ENCODE data around the gene TTC28. TPM values are rescaled to one million over a fixed set of nuclear protein-coding genes. Genes with fewer than 3 reads are reported as not detected.

TTC28 gene
- total RNA-seq, 1 experiment from 2014 or later: 0.24 TPM

- no peak for DNase-seq (ENCODE audit: low read depth)
Observed at GRCh38 chr22:28297504-28297903, 382.1 kb downstream of the TTC28 start.

GRCh38 chr22:28296452-28296851 lies 383.2 kb downstream of the TTC28 start:
- no peak for DNase-seq (ENCODE audit: low read depth)

- DNase-seq (ENCODE audit: low read depth): no peak
Observed at GRCh38 chr22:28283068-28283654, 396.5 kb downstream of the TTC28 start.

- DNase-seq (ENCODE audit: low read depth): no peak
Observed at GRCh38 chr22:28282405-28283067, 397.1 kb downstream of the TTC28 start.

GRCh38 chr22:28279888-28280287 lies 399.8 kb downstream of the TTC28 start:
- DNase-seq (ENCODE audit: low read depth): no peak

- no peak for DNase-seq (ENCODE audit: low read depth)
Observed at GRCh38 chr22:28269277-28269676, 410.4 kb downstream of the TTC28 start.

- DNase-seq (ENCODE audit: low read depth): no peak
Observed at GRCh38 chr22:28268850-28269249, 410.8 kb downstream of the TTC28 start.

- DNase-seq (ENCODE audit: low read depth): no peak
Observed at GRCh38 chr22:28268171-28268570, 411.5 kb downstream of the TTC28 start.

- no peak for DNase-seq (ENCODE audit: low read depth)
Observed at GRCh38 chr22:28260619-28261018, 419.0 kb downstream of the TTC28 start.

GRCh38 chr22:28259774-28260312 lies 419.8 kb downstream of the TTC28 start:
- no peak for DNase-seq (ENCODE audit: low read depth)

- no peak for DNase-seq (ENCODE audit: low read depth)
Observed at GRCh38 chr22:28254396-28254795, 425.2 kb downstream of the TTC28 start.

GRCh38 chr22:28252539-28252938 lies 427.1 kb downstream of the TTC28 start:
- DNase-seq (ENCODE audit: low read depth): no peak

- no peak for DNase-seq (ENCODE audit: low read depth)
Observed at GRCh38 chr22:28250036-28250695, 429.5 kb downstream of the TTC28 start.

- DNase-seq (ENCODE audit: low read depth): no peak
Observed at GRCh38 chr22:28249402-28249801, 430.2 kb downstream of the TTC28 start.

- DNase-seq (ENCODE audit: low read depth): no peak
Observed at GRCh38 chr22:28247667-28248363, 431.8 kb downstream of the TTC28 start.

GRCh38 chr22:28247136-28247535 lies 432.5 kb downstream of the TTC28 start:
- no peak for DNase-seq (ENCODE audit: low read depth)

- DNase-seq (ENCODE audit: low read depth): no peak
Observed at GRCh38 chr22:28246397-28246796, 433.2 kb downstream of the TTC28 start.

GRCh38 chr22:28245579-28246224 lies 433.9 kb downstream of the TTC28 start:
- DNase-seq (ENCODE audit: low read depth): no peak

- no peak for DNase-seq (ENCODE audit: low read depth)
Observed at GRCh38 chr22:28244757-28245156, 434.9 kb downstream of the TTC28 start.

- no peak for DNase-seq (ENCODE audit: low read depth)
Observed at GRCh38 chr22:28243539-28243938, 436.1 kb downstream of the TTC28 start.

- DNase-seq (ENCODE audit: low read depth): no peak
Observed at GRCh38 chr22:28241656-28242290, 437.9 kb downstream of the TTC28 start.

Data from HT1080 (cell line).